Keratinocyte (primary cell): ENCODE measurements around the gene FAR1. TPM values are rescaled to one million over a fixed set of nuclear protein-coding genes. Genes with fewer than 3 reads are reported as not detected.

Experiments used
- DNase-seq: peaks from one replicate; pipeline ENCODE4 v3.0.0-alpha.2; 2011; ENCODE audit warnings: low read depth, missing footprints, low spot score
- FAIRE-seq: peaks from 2 replicates; lab custom pipeline; 2011; peaks lifted over from hg19 to GRCh38; lab: Jason Lieb, UNC
- H2AFZ ChIP-seq: 2 replicates; pipeline ENCODE4 v1.6.0; 2012; ENCODE audit warnings: low read length, control low read depth, inconsistent platforms; ENCODE audit not compliant: control insufficient read depth
- H3K27ac ChIP-seq: 2 replicates; pipeline ENCODE4 v1.5.1; 2011; ENCODE audit warnings: low read length; ENCODE audit not compliant: control insufficient read depth, insufficient read depth
- H3K27me3 ChIP-seq: 3 replicates; pipeline ENCODE4 v1.6.0; 2011; ENCODE audit warnings: low read length; ENCODE audit not compliant: control insufficient read depth, insufficient read depth; ENCODE audit errors: extremely low read depth
- H3K36me3 ChIP-seq, 2 experiments: 2 replicates in 1 of 2; 3 replicates in 1 of 2; pipeline ENCODE4 v1.5.1; 2011; ENCODE audit warnings: low read length in 2 of 2, mild to moderate bottlenecking in 1 of 2; ENCODE audit not compliant: control insufficient read depth in 2 of 2, insufficient read depth in 2 of 2; ENCODE audit errors: extremely low read depth in 1 of 2
- H3K4me1 ChIP-seq: 3 replicates; pipeline ENCODE4 v1.5.1; 2011; ENCODE audit warnings: low read length; ENCODE audit not compliant: control insufficient read depth, insufficient read depth; ENCODE audit errors: extremely low read depth
- H3K4me2 ChIP-seq: 3 replicates; pipeline ENCODE4 v1.6.0; 2011; ENCODE audit warnings: low read depth, low read length; ENCODE audit not compliant: control insufficient read depth, insufficient read depth; ENCODE audit errors: extremely low read depth
- H3K4me3 ChIP-seq, 3 experiments: fragments of 200-600 bp in 1 of 3; sonication (generic) in 1 of 3; 2 replicates in 2 of 3; 3 replicates in 1 of 3; pipeline ENCODE4 v1.5.1; 2011 to 2016; ENCODE audit warnings: low read length in 3 of 3, mild to moderate bottlenecking in 3 of 3, control low read depth in 2 of 3, inconsistent platforms in 1 of 3, low read depth in 1 of 3, mixed read lengths in 1 of 3, mixed run types in 1 of 3, moderate library complexity in 1 of 3; ENCODE audit not compliant: control insufficient read depth in 2 of 3, insufficient read depth in 2 of 3; ENCODE audit errors: extremely low read depth in 1 of 3
- H3K79me2 ChIP-seq: 2 replicates; pipeline ENCODE4 v1.6.0; 2012; ENCODE audit warnings: low read length; ENCODE audit not compliant: control insufficient read depth, insufficient read depth
- H3K9ac ChIP-seq: 3 replicates; pipeline ENCODE4 v1.6.0; 2011; ENCODE audit warnings: low read length; ENCODE audit not compliant: control insufficient read depth, insufficient read depth; ENCODE audit errors: extremely low read depth
- H3K9me1 ChIP-seq: 3 replicates; pipeline ENCODE4 v1.6.0; 2011; ENCODE audit warnings: low read length; ENCODE audit not compliant: control insufficient read depth, insufficient read depth; ENCODE audit errors: extremely low read depth
- H3K9me3 ChIP-seq: 2 replicates; pipeline ENCODE4 v1.5.1; 2012; ENCODE audit warnings: low read depth, low read length; ENCODE audit not compliant: control insufficient read depth
- H4K20me1 ChIP-seq: 3 replicates; pipeline ENCODE4 v1.6.0; 2011; ENCODE audit warnings: low read length; ENCODE audit not compliant: control insufficient read depth, insufficient read depth; ENCODE audit errors: extremely low read depth
- EZH2 ChIP-seq: IDR thresholded peaks from one replicate; pipeline ENCODE4 v1.6.1; 2012; ENCODE audit warnings: inconsistent platforms, mild to moderate bottlenecking, low read length, moderate library complexity
- dilution Hi-C: fragments of 300-500 bp; cut with MboI; formaldehyde crosslinking; loops from one replicate; pipeline ENCODE4 v1.7.0; 2020; ENCODE audit warnings: low sequenced_read_pairs; ENCODE audit not compliant: extremely low pct_ligation_motif_present
- polyA plus RNA-seq, 5 experiments: library from polyadenylated mRNA; depleted of rRNA in 3 of 5; stranded (reverse) in 3 of 5; stranded (forward) in 1 of 5; unstranded in 1 of 5; fragments of >200 nt; gene quantifications; 1 replicate in 1 of 5; 2 replicates in 3 of 5; 3 replicates in 1 of 5; pipeline versions ENCODE4 v1.2.1 to v1.2.3, GENCODE V29; 2011 to 2012; ENCODE audit warnings: missing spikeins in 2 of 5, low read depth in 1 of 5, low replicate concordance in 1 of 5
- TF ChIP-seq, protein P1 (sequence below), 3 experiments: IDR thresholded peaks in 1 of 3; conservative IDR thresholded peaks in 1 of 3; optimal IDR thresholded peaks in 1 of 3; 2 replicates in 2 of 3; 3 replicates in 1 of 3; pipeline versions ENCODE3 to v1.5.1; 2011; ENCODE audit warnings: low read length in 3 of 3, mild to moderate bottlenecking in 3 of 3, moderate library complexity in 2 of 3, control low read depth in 1 of 3, inconsistent platforms in 1 of 3; ENCODE audit not compliant: insufficient read depth in 2 of 3; ENCODE audit errors: extremely low read depth in 1 of 3

FAR1 gene
- polyA plus RNA-seq, 1 donor (not counting 4 experiments of a cell fraction or from before 2014, with no cell fraction given) = 140 TPM

DNA sequence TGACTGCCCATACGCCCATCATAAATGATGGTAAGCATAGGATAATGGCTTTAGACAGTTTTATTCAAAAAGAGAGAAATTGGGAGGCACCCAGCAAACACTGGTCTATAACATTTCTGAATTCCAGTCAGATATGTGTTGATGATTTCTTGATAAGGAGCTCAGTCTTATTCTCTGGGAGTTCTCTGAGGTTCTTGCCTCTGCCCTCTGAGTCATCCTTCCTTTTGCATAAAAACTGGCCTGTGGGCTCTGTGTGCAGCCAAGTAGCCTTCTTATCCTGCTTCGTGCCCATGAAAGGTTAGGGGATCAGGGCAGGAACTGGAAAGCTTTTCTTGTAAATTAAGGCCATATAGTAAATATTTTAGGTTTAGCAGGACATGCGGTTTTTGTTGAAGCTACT, 48.9 kb downstream of the FAR1 start:
- dilution Hi-C loops = no loop called here
- Histone ChIP-seq H3K4me2 (no peak overlapping the region), H4K20me1 (no peaks in the 10 kb centered on the region), H3K9me1 (no peaks in the 10 kb centered on the region), H3K4me1 (no peaks in the 10 kb centered on the region), H3K79me2 (no peaks in the 10 kb centered on the region), H3K4me3 (no peak overlapping the region), H3K27me3 (no peaks in the 10 kb centered on the region), H2AFZ (no peak overlapping the region), H3K9me3 (no peaks in the 10 kb centered on the region), H3K9ac (no peak overlapping the region), H3K36me3 (peaks cover 6 to 19% of the 10 kb centered on the region in 2 experiments), H3K27ac (no peak overlapping the region)
- FAIRE-seq (no peak), DNase-seq (no peak)
- no peak for TF ChIP-seq EZH2
- TF ChIP-seq, protein P1, sequence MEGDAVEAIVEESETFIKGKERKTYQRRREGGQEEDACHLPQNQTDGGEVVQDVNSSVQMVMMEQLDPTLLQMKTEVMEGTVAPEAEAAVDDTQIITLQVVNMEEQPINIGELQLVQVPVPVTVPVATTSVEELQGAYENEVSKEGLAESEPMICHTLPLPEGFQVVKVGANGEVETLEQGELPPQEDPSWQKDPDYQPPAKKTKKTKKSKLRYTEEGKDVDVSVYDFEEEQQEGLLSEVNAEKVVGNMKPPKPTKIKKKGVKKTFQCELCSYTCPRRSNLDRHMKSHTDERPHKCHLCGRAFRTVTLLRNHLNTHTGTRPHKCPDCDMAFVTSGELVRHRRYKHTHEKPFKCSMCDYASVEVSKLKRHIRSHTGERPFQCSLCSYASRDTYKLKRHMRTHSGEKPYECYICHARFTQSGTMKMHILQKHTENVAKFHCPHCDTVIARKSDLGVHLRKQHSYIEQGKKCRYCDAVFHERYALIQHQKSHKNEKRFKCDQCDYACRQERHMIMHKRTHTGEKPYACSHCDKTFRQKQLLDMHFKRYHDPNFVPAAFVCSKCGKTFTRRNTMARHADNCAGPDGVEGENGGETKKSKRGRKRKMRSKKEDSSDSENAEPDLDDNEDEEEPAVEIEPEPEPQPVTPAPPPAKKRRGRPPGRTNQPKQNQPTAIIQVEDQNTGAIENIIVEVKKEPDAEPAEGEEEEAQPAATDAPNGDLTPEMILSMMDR (optimal IDR thresholded peaks at IDR 0.05 in 1 of 3, IDR thresholded peaks at IDR 0.05 in 1 of 3, conservative IDR thresholded peaks at IDR 0.05 in 1 of 3; ENCODE audit: extremely low read depth in 1 of 3, insufficient read depth in 2 of 3, low read length in 3 of 3) = no peak

DNA sequence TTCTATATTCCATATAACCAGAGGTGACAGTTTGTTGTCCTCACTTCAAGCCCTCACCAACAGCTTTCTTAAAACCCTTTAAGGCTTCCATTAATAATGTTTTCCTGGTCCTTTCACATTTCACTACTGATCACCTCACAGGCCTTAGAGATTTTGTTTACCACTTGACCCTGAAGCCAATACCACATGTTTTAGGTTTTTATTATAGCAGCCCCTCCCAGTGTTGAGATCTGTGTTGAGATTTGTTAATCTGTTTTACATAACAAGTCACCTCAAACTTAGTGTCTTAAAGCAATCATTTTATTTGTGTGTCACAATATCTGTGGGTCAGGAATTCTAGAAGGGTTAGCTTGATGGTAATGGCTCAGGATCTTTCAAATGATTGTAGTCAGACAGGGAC, 49.9 kb downstream of the FAR1 start:
- H3K27ac ChIP-seq = no peak overlapping the region
- H3K4me2 ChIP-seq = no peak overlapping the region
- H3K9me3 ChIP-seq = no peaks in the 10 kb centered on the region
- FAIRE-seq (no peak), DNase-seq (no peak)
- dilution Hi-C loops = no loop called here
- H3K27me3 ChIP-seq = no peaks in the 10 kb centered on the region
- H3K79me2 ChIP-seq = no peaks in the 10 kb centered on the region
- no peak overlapping the region for H2AFZ ChIP-seq
- no peaks in the 10 kb centered on the region for H4K20me1 ChIP-seq
- H3K9me1 ChIP-seq = no peaks in the 10 kb centered on the region
- H3K4me1 ChIP-seq = no peaks in the 10 kb centered on the region
- peaks cover 7 to 14% of the 10 kb centered on the region in 2 experiments for H3K36me3 ChIP-seq
- H3K9ac ChIP-seq = no peak overlapping the region
- TF ChIP-seq, protein P1 (optimal IDR thresholded peaks at IDR 0.05 in 1 of 3, IDR thresholded peaks at IDR 0.05 in 1 of 3, conservative IDR thresholded peaks at IDR 0.05 in 1 of 3; ENCODE audit: extremely low read depth in 1 of 3, insufficient read depth in 2 of 3, low read length in 3 of 3) = no peak
- TF ChIP-seq EZH2 = no peak
- no peak overlapping the region for H3K4me3 ChIP-seq
